Stimulated activated CD4-positive, alpha-beta T cell treated with anti-CD3 and anti-CD28 coated beads, Interleukin-2, amount 100 ng/mL, for 4 hours (primary cell): ENCODE data around the gene HLA-F.
A peak's percentile ranks its signal among the peaks of the same experiment; 100 is the strongest.

Experiments used
- DNase-seq: peaks from one replicate; pipeline ENCODE4 v3.0.0-alpha.2; 2020; ENCODE audit warnings: low read depth

HLA-F gene

GRCh38 chr6:29744621-29745020, 21.4 kb downstream of the HLA-F start:
- no peak for DNase-seq

DNA sequence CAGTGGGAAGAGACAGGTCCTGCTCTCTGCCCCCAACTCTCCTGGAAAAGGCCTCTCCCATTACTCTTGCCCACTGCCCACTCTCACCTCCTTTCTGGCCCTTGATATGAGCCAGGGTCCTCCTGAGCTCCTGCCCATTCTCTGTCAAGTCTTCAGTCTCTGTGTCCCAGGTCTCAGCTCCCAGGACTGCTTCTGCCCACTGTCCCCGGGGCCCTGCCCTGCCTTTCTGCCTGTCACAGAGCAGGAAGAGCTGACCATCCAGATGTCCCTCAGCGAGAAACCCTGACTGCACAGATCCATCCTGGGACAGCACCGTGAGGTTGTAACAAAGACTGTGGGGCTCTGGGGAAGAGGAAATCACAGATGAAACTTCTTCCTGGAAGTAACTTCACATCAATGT, 22.2 kb downstream of the HLA-F start:
- no peak for DNase-seq

- DNase-seq = no peak
These were observed 22.7 kb downstream of the HLA-F start for GRCh38 chr6:29745855-29746449.

DNA sequence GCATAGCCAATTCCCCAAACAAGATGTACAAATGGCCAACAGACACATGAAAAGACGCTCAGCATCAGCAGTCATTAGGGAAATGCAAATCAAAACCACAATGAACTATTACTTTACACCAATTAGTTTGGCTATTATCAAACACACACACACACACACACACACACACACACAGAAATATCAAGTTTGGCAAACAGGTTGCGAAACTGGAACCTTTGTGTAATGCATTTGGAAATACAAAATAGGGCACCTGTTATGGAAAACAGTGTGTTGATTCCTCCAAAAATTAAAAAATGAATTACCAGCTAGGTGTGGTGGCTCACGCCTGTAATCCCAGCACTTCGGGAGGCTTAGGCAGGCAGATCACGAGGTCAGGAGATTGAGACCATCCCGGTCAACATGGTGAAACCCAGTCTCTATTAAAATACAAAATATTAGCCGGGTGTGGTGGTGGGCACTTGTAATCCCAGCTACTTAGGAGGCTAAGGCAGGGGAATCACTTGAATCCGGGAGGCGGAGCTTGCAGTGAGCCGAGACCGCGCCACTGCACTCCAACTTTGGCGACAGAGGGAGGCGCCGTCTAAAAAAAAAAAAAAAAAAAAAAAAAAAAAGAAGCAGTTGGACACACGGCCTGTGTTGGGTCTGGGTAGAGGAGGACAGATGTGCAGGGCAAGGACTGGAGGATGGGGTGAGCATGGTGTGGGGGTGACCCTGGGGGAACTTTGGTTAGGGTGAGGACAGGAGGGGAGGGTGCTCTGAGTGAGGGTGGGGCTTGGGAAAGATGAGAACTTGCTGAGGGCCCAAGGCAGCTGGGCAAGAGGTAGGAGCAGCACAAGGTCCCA, 23.8 kb downstream of the HLA-F start:
- DNase-seq = no peak

DNA sequence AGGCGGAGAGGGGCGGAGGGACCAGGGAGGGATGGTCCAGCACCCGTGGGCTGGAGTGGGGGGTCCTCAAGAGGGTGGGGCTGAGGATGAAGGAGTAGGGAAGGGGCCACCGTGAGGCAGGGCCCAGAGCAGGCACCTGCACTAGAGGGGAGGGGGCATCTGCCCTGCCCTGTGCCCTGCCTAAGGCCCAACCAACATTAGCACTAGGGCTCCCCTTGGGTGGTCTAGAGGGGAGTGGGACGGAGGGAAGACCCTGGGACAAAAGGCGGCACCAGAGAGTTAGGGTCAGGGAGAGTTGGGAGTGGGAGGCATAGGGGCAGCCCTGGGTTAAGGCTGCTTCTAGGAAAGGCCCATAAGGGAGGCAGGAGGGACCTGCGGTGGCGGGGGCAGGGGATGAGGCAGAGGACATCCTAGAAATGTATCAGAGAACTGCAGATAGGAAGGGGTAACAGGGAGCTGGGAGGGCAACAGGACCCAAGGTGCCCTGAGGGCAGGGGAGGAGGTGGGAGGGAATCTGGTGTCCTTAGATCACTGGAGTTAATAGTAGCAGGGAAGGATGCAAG, 24.5 kb downstream of the HLA-F start:
- no peak for DNase-seq

- DNase-seq = peak; percentile 75
These were observed 25.4 kb downstream of the HLA-F start for GRCh38 chr6:29748391-29749307.

DNA sequence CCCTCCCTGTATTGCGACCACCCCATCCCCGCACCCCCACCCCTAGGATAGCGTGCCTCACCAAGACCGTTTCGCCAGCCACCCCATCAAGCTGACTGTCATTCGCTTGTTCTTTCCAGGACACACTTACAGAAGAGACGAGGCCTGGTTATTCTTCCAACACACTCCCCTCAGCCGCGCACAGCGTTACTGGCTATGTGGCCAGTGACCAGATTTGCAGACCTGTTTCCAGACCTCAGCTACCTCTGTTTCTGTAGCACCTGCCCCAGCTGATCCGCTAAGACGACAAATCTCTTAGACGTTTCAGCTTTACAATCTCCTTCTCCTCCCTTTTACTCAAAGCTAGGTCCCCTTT, 26.1 kb downstream of the HLA-F start:
- no peak for DNase-seq

DNA sequence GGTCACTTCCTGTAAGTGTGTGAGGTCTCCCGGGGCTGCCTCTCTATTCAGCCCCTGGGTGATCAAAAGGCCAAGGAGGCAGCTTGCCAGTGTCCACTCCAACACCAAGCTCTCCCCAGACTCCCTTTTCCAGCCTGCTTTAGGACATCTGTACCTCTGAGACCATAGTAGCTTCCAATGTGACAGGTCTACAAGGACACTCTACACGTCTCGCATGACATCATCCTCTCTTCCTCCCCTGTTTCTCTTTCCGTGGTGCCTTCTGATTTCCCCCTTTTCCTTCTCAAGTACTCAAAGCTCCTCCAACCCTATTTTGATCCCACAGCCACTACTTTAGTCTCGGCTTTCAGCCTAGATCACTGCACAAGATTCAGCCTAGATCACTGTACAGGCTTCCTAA, 26.4 kb downstream of the HLA-F start:
- DNase-seq = no peak

- no peak for DNase-seq
These were observed 27.5 kb downstream of the HLA-F start for GRCh38 chr6:29750709-29751108.

DNA sequence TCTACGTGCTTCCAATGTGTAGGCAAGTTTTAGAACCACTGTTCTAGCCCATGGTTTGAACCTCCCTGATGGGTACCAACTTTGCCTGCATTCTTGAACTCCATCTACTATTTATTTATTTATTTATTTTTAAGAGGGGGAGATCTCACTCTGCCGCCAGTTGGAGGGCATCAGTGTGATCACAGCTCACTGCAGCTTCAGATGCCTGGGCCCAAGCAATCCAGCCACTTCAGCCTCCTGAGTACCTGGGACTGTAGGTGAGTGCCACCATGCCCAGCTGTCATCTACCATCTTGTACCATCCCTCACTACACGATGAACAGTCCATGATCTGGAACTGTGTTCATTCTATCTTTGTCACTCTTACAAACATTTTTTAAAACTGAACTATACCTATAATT, 28.2 kb downstream of the HLA-F start:
- no peak for DNase-seq

DNA sequence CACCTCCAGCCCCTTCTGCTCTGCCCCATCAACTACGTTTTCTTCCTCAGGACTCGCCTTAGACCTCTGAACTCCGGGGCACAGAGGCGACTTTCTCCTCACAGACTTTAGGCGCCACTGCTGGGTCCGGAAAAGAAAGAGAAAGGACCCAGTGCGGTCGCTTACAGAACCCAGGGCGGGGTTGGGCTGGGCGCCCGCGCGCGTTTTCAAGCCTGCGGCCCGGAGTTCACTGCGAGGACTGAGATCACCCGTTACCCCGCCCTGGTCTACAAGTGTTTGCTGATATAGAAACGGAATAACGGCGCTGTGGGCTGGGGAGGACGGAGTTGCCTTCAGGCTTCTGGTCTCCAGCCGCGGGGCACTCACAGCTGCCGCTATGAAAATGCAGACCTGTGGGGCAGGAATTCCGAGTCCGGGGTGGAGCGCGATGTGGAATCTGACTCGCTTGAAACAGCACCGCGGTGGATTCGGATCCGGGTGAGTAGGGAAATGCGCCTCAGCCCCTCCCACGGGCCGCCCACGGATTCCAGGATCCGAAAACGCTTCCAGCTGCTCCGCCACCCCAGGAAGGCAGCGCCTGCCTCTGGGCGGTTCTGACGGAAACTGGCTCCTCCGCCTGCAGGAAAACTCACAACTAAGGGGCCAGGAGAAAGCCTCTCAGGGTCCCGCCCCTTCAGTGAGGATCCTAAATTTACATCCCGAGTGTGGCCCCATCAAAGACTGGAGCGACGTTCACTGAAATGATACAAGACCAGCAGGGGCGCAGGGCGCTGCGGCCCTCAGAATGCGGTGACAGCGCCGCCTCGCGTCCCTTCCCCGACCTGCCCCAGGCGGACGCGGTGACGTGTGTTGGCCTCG, 29.4 kb downstream of the HLA-F start:
- peak; percentile 70 for DNase-seq

DNA sequence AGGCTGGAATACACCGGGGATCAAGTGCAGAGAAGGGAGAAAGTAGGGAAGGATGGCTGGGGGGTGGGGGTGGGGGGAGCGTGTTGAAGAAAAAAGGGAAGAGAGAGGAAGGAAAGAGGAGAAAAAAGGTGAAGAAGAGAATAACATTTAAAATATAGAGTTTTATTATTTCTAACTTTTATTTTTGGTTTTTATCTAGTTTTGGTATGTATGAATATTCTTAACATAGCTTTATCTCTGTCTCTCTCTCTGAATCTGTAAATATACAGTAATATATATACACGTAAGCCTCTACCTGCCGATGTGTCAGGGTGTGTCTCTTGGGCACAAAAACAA, 30.0 kb downstream of the HLA-F start:
- DNase-seq = no peak

GRCh38 chr6:29755295-29755871, 32.1 kb downstream of the HLA-F start:
- DNase-seq = no peak

DNA sequence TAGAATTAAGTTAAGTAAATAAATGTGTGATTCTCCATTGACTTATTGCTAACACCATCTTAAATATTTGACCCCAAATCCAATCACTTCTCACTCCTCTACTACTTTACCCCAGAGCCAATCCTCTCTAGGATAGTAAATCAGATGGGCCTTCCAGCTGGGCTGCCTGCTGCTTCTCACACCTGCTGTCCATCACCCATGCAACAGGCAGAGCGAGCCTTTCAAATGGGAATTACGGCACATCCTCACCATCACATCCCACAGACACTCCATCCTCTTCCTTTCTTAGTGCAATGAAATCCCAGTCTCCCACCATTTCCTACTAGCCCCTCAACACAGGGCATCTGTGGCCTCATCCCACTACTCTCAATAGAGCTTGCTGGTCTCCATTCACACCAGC, 34.0 kb downstream of the HLA-F start:
- DNase-seq = no peak

DNA sequence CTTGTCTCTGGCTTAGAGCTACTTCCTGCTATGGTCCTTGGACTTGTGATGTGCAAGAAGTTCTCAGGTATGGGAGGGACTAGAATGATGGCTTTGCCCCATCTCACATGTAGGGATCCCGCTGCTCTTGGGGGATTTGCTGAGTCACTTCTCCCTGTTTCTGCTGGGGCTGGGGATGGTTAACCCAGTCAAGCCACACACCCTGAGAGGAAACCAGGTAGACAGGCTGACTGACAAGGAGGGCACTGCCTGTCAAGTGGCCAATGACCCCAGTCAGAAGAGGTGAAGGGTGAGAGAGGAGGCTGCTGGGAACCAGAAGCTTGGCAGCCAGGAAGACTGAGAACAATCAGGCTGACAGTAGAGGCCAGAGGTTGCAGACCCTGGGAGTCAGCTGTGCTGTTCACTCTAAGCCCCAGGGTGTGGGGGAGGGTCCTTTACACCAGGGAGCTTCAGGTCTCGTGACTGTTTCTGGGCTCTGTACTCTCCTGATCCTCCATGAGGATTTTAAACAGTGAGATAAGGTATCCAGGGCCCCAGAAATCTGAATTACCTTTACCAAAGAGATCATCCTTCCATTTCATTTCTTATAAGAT, 34.6 kb downstream of the HLA-F start:
- no peak for DNase-seq

DNA sequence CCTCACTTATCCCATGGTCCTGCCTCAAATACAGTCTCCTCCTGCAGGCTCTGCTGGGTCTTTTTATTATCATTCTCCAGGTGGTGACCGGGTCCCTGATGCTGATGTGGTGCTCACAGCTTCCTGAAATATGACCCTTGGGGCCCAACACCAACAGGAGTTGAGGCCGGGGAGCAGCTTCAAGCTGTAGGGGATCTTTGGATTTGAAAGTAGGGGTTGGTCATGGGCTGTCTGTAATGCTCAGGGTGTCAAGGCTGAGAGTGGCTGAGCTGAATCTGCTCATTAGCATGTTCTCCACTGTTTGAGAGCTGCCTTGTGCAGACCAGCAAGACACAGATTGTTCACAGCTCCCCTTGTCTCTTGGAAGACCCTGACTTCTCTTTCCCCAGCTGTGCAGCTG, 35.5 kb downstream of the HLA-F start:
- no peak for DNase-seq

- DNase-seq = no peak
These were observed 36.2 kb downstream of the HLA-F start for GRCh38 chr6:29759457-29759856.

GRCh38 chr6:29760328-29760727, 37.1 kb downstream of the HLA-F start:
- no peak for DNase-seq

DNA sequence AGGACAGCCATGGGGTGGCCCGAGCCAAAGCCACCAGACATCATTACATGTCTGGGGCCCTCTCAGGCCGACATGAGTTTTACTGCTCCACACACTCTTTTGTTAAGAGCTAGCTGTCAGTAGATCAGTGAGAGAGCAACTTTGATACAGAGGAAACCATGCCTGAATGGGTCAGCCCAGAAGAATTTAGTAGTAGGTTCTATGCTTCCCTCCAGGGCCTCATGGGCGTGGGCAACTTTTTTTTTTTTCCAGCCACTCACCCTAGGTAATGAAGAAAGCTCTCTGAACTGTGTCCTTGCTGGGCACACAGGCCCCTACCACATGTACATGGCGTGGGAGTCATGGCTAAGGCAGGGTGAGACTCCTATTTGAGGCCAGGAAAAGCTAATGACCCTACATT, 38.8 kb downstream of the HLA-F start:
- DNase-seq = no peak

DNA sequence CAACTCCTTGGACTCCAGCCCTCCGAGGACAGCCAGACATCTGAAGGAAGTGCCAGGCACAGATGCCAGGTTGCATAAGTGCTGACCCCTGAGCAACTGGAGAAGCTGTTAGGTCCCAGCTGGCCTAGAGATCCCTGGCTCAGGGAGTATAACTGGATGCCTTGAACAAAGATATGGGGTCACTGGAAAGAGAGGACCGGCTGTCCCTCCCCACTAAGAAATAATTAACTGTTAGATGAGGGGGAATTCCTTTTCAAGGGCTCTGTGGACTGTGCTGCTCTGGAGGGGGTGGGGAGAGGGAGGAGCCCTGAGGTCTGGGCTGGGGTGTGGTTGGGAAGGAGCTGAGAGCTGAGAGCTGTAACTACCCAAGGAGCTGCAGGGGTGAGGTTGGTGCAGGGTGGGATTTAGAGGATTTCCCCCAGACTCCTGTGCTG, 39.6 kb downstream of the HLA-F start:
- no peak for DNase-seq
